KMS-11 (cell line): Measurements from ENCODE around the gene BOD1L2.

ENCODE experiments used
- H2AFZ ChIP-seq: fragments of 200-600 bp; sonication (generic); 2 replicates; pipeline ENCODE4 v1.6.1; 2016; ENCODE audit warnings: antibody characterized with exemption, mixed run types, low read depth
- H3K27ac ChIP-seq: fragments of 200-600 bp; sonication (generic); 2 replicates; pipeline ENCODE4 v1.6.1; 2016; ENCODE audit warnings: mild to moderate bottlenecking, mixed run types
- H3K27me3 ChIP-seq: fragments of 200-600 bp; sonication (generic); 2 replicates; pipeline ENCODE4 v1.6.1; 2017; ENCODE audit warnings: mild to moderate bottlenecking, low read depth, mixed run types, moderate library complexity; ENCODE audit not compliant: insufficient read depth
- H3K36me3 ChIP-seq: fragments of 200-600 bp; sonication (generic); 2 replicates; pipeline ENCODE4 v1.6.1; 2017; ENCODE audit warnings: mild to moderate bottlenecking, mixed run types; ENCODE audit not compliant: insufficient read depth
- H3K4me1 ChIP-seq: fragments of 200-600 bp; sonication (generic); 2 replicates; pipeline ENCODE4 v1.6.1; 2016; ENCODE audit warnings: mild to moderate bottlenecking, low read depth, mixed run types; ENCODE audit not compliant: poor library complexity, severe bottlenecking
- H3K4me2 ChIP-seq: fragments of 200-600 bp; sonication (generic); 2 replicates; pipeline ENCODE4 v1.7.0; 2016; ENCODE audit warnings: mild to moderate bottlenecking, mixed run types
- H3K4me3 ChIP-seq: fragments of 200-600 bp; sonication (generic); IDR thresholded peaks from 2 replicates; pipeline ENCODE4 v1.6.1; 2017; ENCODE audit warnings: low read depth, low read length, mixed read lengths; ENCODE audit not compliant: insufficient read depth
- H3K79me2 ChIP-seq: fragments of 200-600 bp; sonication (generic); 2 replicates; pipeline ENCODE4 v1.6.1; 2016; ENCODE audit warnings: low read depth, mixed run types; ENCODE audit not compliant: insufficient read depth
- H3K9ac ChIP-seq: fragments of 200-600 bp; sonication (generic); 2 replicates; pipeline ENCODE4 v1.6.1; 2016; ENCODE audit warnings: mild to moderate bottlenecking, mixed run types
- H4K20me1 ChIP-seq: fragments of 200-600 bp; sonication (generic); 2 replicates; pipeline ENCODE4 v1.6.1; 2016; ENCODE audit warnings: mild to moderate bottlenecking, mixed run types; ENCODE audit not compliant: insufficient read depth
- CTCF ChIP-seq: fragments of 200-600 bp; sonication (generic); conservative IDR thresholded peaks from 2 replicates; pipeline ENCODE4 v1.6.1; 2017; ENCODE audit warnings: low read depth, mild to moderate bottlenecking, antibody characterized with exemption, low read length, moderate library complexity, mixed read lengths

BOD1L2 gene

GRCh38 chr18:57116598-57117132 lies 30.2 kb upstream of the BOD1L2 start:
- H3K27ac ChIP-seq = no peak overlapping the region
- no peak overlapping the region for H3K4me2 ChIP-seq

GRCh38 chr18:57121542-57122112 lies 25.3 kb upstream of the BOD1L2 start:
- Histone ChIP-seq H3K79me2 (no peaks in the 10 kb centered on the region), H3K27me3 (no peaks in the 10 kb centered on the region), H3K36me3 (no peaks in the 10 kb centered on the region), H3K4me1 (no peaks in the 10 kb centered on the region), H4K20me1 (no peaks in the 10 kb centered on the region), H3K9ac (no peak overlapping the region), H2AFZ (no peak overlapping the region), H3K4me2 (no peak overlapping the region), H3K27ac (no peak overlapping the region), H3K4me3 (no peak overlapping the region)
- no peak for TF ChIP-seq CTCF

More at GRCh38 chr18:57116598-57117132, 30.2 kb upstream of the BOD1L2 start:
- Histone ChIP-seq H3K4me3 (no peak overlapping the region), H4K20me1 (no peaks in the 10 kb centered on the region), H3K4me1 (no peaks in the 10 kb centered on the region), H2AFZ (no peak overlapping the region), H3K27me3 (no peaks in the 10 kb centered on the region), H3K79me2 (no peaks in the 10 kb centered on the region), H3K9ac (no peak overlapping the region), H3K36me3 (no peaks in the 10 kb centered on the region)
- TF ChIP-seq CTCF = no peak

GRCh38 chr18:57122936-57123510 lies 23.9 kb upstream of the BOD1L2 start:
- TF ChIP-seq CTCF = no peak
- no peaks in the 10 kb centered on the region for H3K27me3 ChIP-seq
- H3K4me3 ChIP-seq = no peak overlapping the region

GRCh38 chr18:57125627-57126026 lies 21.3 kb upstream of the BOD1L2 start:
- Histone ChIP-seq H3K36me3 (no peaks in the 10 kb centered on the region), H4K20me1 (no peaks in the 10 kb centered on the region), H3K79me2 (no peaks in the 10 kb centered on the region), H3K27me3 (no peaks in the 10 kb centered on the region), H3K9ac (no peak overlapping the region), H3K4me2 (no peak overlapping the region), H3K4me3 (no peak overlapping the region), H3K4me1 (no peaks in the 10 kb centered on the region), H3K27ac (no peak overlapping the region), H2AFZ (no peak overlapping the region)
- no peak for TF ChIP-seq CTCF

More at GRCh38 chr18:57122936-57123510, 23.9 kb upstream of the BOD1L2 start:
- H4K20me1 ChIP-seq = no peaks in the 10 kb centered on the region
- no peak overlapping the region for H3K4me2 ChIP-seq
- H3K27ac ChIP-seq = no peak overlapping the region
- H3K36me3 ChIP-seq = no peaks in the 10 kb centered on the region
- no peak overlapping the region for H2AFZ ChIP-seq
- no peak overlapping the region for H3K9ac ChIP-seq
- no peaks in the 10 kb centered on the region for H3K79me2 ChIP-seq
- H3K4me1 ChIP-seq = no peaks in the 10 kb centered on the region
